ENCODE results near the gene OR4Q3. TPM values are rescaled to one million over a fixed set of nuclear protein-coding genes. Genes with fewer than 3 reads are reported as not detected.
"Not testable (repeated sequence)": the region's sequence is repeated elsewhere in the genome, so short reads cannot be mapped to it uniquely, and the experiment has no call there.

Gene OR4Q3
- total and polyA plus RNA-seq, 2 experiments from 2014 or later: not detected

DNA sequence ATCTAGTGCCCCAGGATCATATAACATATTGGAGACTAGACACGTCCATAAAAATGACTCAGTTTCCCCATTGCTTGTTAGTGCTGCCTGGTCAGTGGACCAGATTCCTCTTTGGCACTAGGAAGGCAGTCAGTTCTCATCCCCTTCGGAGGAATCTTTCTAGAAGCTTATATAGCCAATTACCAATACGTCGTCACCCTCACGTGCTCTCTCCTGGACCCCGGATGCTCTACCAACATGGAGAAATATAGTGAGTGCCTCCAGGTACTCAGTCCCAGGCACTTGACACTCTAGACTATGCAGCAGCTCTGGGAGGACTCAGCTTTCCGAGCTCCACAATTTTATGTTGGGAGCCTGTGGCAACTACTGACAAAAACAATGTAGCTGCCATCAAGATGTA lies 44.8 kb downstream of the OR4Q3 start:
- H3K4me3 Mint-ChIP-seq; H3K27me3 Mint-ChIP-seq (ENCODE audit: insufficient read depth, low read depth, poor library complexity); H3K9me2 ChIP-seq (ENCODE audit: insufficient read depth); H2AFZ ChIP-seq; H3K4me2 ChIP-seq; H3K36me3 ChIP-seq (ENCODE audit: insufficient read depth); H3K4me1 ChIP-seq (ENCODE audit: insufficient read depth); H3K79me2 ChIP-seq (replicated peaks; ENCODE audit: insufficient read depth); H4K20me1 ChIP-seq (replicated peaks; ENCODE audit: insufficient read depth); ATAC-seq; H3F3A ChIP-seq (replicated peaks; ENCODE audit: low read depth); DNase-seq (ENCODE audit: low spot score); H3K4me3 ChIP-seq; H3K9me3 Mint-ChIP-seq; H3K27ac ChIP-seq (ENCODE audit: low read depth); H3K27me3 ChIP-seq (ENCODE audit: insufficient read depth); H3K4me1 Mint-ChIP-seq; H3K27ac Mint-ChIP-seq: not testable (repeated sequence)
- H3K36me3 Mint-ChIP-seq (ENCODE audit: low read depth): peaks cover 12% of the 10 kb centered on the region

DNA sequence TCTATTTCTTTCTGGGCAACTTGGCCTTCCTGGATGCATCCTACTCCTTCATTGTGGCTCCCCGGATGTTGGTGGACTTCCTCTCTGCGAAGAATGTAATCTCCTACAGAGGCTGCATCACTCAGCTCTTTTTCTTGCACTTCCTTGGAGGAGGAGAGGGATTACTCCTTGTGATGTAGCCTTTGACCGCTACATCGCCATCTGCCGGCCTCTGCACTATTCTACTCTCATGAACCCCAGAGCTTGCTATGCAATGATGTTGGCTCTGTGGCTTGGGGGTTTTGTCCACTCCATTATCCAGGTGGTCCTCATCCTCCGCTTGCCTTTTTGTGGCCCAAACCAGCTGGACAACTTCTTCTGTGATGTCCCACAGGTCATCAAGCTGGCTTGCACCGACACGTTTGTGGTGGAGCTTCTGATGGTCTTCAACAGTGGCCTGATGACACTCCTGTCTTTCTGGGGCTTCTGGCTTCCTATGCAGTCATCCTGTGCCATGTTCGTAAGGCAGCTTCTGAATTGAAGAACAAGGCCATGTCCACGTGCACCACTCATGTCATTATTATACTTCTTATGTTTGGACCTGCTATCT lies 53.2 kb downstream of the OR4Q3 start:
- H3K79me2 ChIP-seq (replicated peaks; ENCODE audit: insufficient read depth); H3K27ac Mint-ChIP-seq; H3K27ac ChIP-seq (ENCODE audit: low read depth); H3K27me3 ChIP-seq (ENCODE audit: insufficient read depth); H3K4me1 ChIP-seq (ENCODE audit: insufficient read depth); ATAC-seq; H3F3A ChIP-seq (replicated peaks; ENCODE audit: low read depth); H3K4me1 Mint-ChIP-seq; H3K9me3 Mint-ChIP-seq; H3K9me2 ChIP-seq (ENCODE audit: insufficient read depth); H3K4me3 Mint-ChIP-seq; H2AFZ ChIP-seq; H4K20me1 ChIP-seq (replicated peaks; ENCODE audit: insufficient read depth); H3K4me2 ChIP-seq; H3K27me3 Mint-ChIP-seq (ENCODE audit: insufficient read depth, low read depth, poor library complexity); H3K4me3 ChIP-seq; DNase-seq (ENCODE audit: low spot score): not testable (repeated sequence)
- peaks cover 24% of the 10 kb centered on the region for H3K36me3 Mint-ChIP-seq (ENCODE audit: low read depth)
- peaks cover 22% of the 10 kb centered on the region for H3K36me3 ChIP-seq (ENCODE audit: insufficient read depth)

Small RNAs within 50 kb of the gene (small RNA-seq; reads per million reads assigned to genes)
- not detected for gene AL512310.1 (ENCODE audit: low replicate concordance)

Other genes with a start within 250 kb of the OR4Q3 start
- not detected in 2 replicates for gene OR11H2, start 29.7 kb upstream of the OR4Q3 start, total RNA-seq (2014; rRNA removed; shearing (Covaris generic))
- not detected in 2 replicates for gene OR11H2, start 29.7 kb upstream of the OR4Q3 start, polyA plus RNA-seq (2016; fragmentation: Nextera tagmentation; extraction: Ambion mirVana)
- not detected in 2 replicates for gene OR4M1, start 29.9 kb downstream of the OR4Q3 start, total RNA-seq (2014; rRNA removed; shearing (Covaris generic))
- gene OR4M1, start 29.9 kb downstream of the OR4Q3 start, polyA plus RNA-seq (2016; fragmentation: Nextera tagmentation; extraction: Ambion mirVana): not detected in 2 replicates
- gene OR4N2, start 60.2 kb downstream of the OR4Q3 start, total RNA-seq (2014; rRNA removed; shearing (Covaris generic)): not detected in 2 replicates
- not detected in 2 replicates for gene OR4N2, start 60.2 kb downstream of the OR4Q3 start, polyA plus RNA-seq (2016; fragmentation: Nextera tagmentation; extraction: Ambion mirVana)
- not detected in 2 replicates for gene OR4K2, start 131.6 kb downstream of the OR4Q3 start, total RNA-seq (2014; rRNA removed; shearing (Covaris generic))
- not detected in 2 replicates for gene OR4K2, start 131.6 kb downstream of the OR4Q3 start, polyA plus RNA-seq (2016; fragmentation: Nextera tagmentation; extraction: Ambion mirVana)
- not detected in 2 replicates for gene OR4K5, start 177.0 kb downstream of the OR4Q3 start, total RNA-seq (2014; rRNA removed; shearing (Covaris generic))
- gene OR4K5, start 177.0 kb downstream of the OR4Q3 start, polyA plus RNA-seq (2016; fragmentation: Nextera tagmentation; extraction: Ambion mirVana): not detected in 2 replicates
- gene OR4K1, start 187.3 kb downstream of the OR4Q3 start, total RNA-seq (2014; rRNA removed; shearing (Covaris generic)): not detected in 2 replicates
- gene OR4K1, start 187.3 kb downstream of the OR4Q3 start, polyA plus RNA-seq (2016; fragmentation: Nextera tagmentation; extraction: Ambion mirVana): not detected in 2 replicates
- not detected in 2 replicates for gene OR4K15, start 232.0 kb downstream of the OR4Q3 start, total RNA-seq (2014; rRNA removed; shearing (Covaris generic))
- not detected in 2 replicates for gene OR4K15, start 232.0 kb downstream of the OR4Q3 start, polyA plus RNA-seq (2016; fragmentation: Nextera tagmentation; extraction: Ambion mirVana)

Data from GM23338 (cell line).